Large intestine (tissue), 3 donors: ENCODE results near the gene POLR3A. TPM values are rescaled to one million over a fixed set of nuclear protein-coding genes. Genes with fewer than 3 reads are reported as not detected.
"Not testable (repeated sequence)": the region's sequence is repeated elsewhere in the genome, so short reads cannot be mapped to it uniquely, and the experiment has no call there.

Experiments used
- DNase-seq, 2 donors: peaks; one replicate each; pipeline versions ENCODE4 v3.0.0 to v3.0.0-alpha.2; 2013
- H3K27ac ChIP-seq: one replicate; pipeline ENCODE4 v1.5.1; 2013; ENCODE audit warnings: low read length
- H3K27me3 ChIP-seq: 2 replicates; pipeline ENCODE4 v1.6.1; 2013; ENCODE audit warnings: low read length; ENCODE audit not compliant: control insufficient read depth, insufficient read depth
- H3K36me3 ChIP-seq: 2 replicates; pipeline ENCODE4 v1.6.1; 2013; ENCODE audit warnings: low read length; ENCODE audit not compliant: control insufficient read depth, insufficient read depth
- H3K4me1 ChIP-seq: one replicate; pipeline ENCODE4 v1.6.1; 2013; ENCODE audit warnings: low read length; ENCODE audit not compliant: control insufficient read depth, insufficient read depth
- H3K4me3 ChIP-seq: one replicate; pipeline ENCODE4 v1.5.1; 2013; ENCODE audit warnings: low read length
- H3K9me3 ChIP-seq: one replicate; pipeline ENCODE4 v1.6.1; 2013; ENCODE audit warnings: mild to moderate bottlenecking, low read depth, low read length, moderate library complexity; ENCODE audit not compliant: control insufficient read depth
- WGBS: methylation state at CpG from one replicate; pipeline ENCODE4 v1.1.5; 2013; ENCODE audit warnings: low lambda C conversion rate; ENCODE audit not compliant: insufficient coverage; 5-methylcytosine and 5-hydroxymethylcytosine counted together
- polyA plus RNA-seq: library from polyadenylated mRNA; unstranded; fragments of 120-200 nt; gene quantifications from one replicate; pipeline ENCODE4 v1.2.1, GENCODE V29; 2013

POLR3A gene
- polyA plus RNA-seq, 1 donor: 14.1 TPM

GRCh38 chr10:78002541-78003288, 26.6 kb downstream of the POLR3A start:
- DNase-seq: no peak
- H3K9me3 ChIP-seq: no peaks in the 10 kb centered on the region
- no peak overlapping the region for H3K27ac ChIP-seq
- no CpG with 5 or more reads among the region's 4 CpGs for WGBS
- no peak overlapping the region for H3K4me3 ChIP-seq
- H3K27me3 ChIP-seq: no peaks in the 10 kb centered on the region
- H3K36me3 ChIP-seq: peaks cover 71% of the 10 kb centered on the region
- no peaks in the 10 kb centered on the region for H3K4me1 ChIP-seq

GRCh38 chr10:78000956-78001472, 28.3 kb downstream of the POLR3A start:
- H3K36me3 ChIP-seq: peaks cover 58% of the 10 kb centered on the region
- no CpG with 5 or more reads among the region's 6 CpGs for WGBS
- no peaks in the 10 kb centered on the region for H3K9me3 ChIP-seq
- no peaks in the 10 kb centered on the region for H3K27me3 ChIP-seq
- DNase-seq: no peak
- H3K4me3 ChIP-seq: no peak overlapping the region
- H3K27ac ChIP-seq: no peak overlapping the region
- no peaks in the 10 kb centered on the region for H3K4me1 ChIP-seq

- Histone ChIP-seq H3K4me3 (no peak overlapping the region), H3K27ac (no peak overlapping the region), H3K4me1 (no peaks in the 10 kb centered on the region), H3K9me3 (no peaks in the 10 kb centered on the region), H3K36me3 (peaks cover 52% of the 10 kb centered on the region), H3K27me3 (no peaks in the 10 kb centered on the region)
- no peak for DNase-seq
Observed at GRCh38 chr10:78000206-78000605, 29.1 kb downstream of the POLR3A start.

GRCh38 chr10:77998780-77999179, 30.5 kb downstream of the POLR3A start:
- H3K4me3 ChIP-seq, H3K27me3 ChIP-seq, H3K27ac ChIP-seq, H3K9me3 ChIP-seq, DNase-seq, H3K4me1 ChIP-seq: not testable (repeated sequence)
- no CpG with 5 or more reads among the region's 5 CpGs for WGBS
- H3K36me3 ChIP-seq: peaks cover 45% of the 10 kb centered on the region

GRCh38 chr10:77993620-77994019, 35.7 kb downstream of the POLR3A start:
- no peak for DNase-seq
- no peaks in the 10 kb centered on the region for H3K27me3 ChIP-seq
- no peak overlapping the region for H3K4me3 ChIP-seq
- no peaks in the 10 kb centered on the region for H3K4me1 ChIP-seq
- WGBS: no CpG with 5 or more reads among the region's 3 CpGs
- peaks cover 54% of the 10 kb centered on the region for H3K36me3 ChIP-seq
- H3K27ac ChIP-seq: no peak overlapping the region
- H3K9me3 ChIP-seq: no peaks in the 10 kb centered on the region

GRCh38 chr10:77989081-77989724, 40.1 kb downstream of the POLR3A start:
- H3K27ac ChIP-seq: no peak overlapping the region
- no peaks in the 10 kb centered on the region for H3K9me3 ChIP-seq
- no peak overlapping the region for H3K4me3 ChIP-seq
- DNase-seq: peak in 1 of 2 donors; percentile 21
- H3K4me1 ChIP-seq: no peaks in the 10 kb centered on the region
- peaks cover 92% of the 10 kb centered on the region for H3K36me3 ChIP-seq
- no CpG with 5 or more reads among the region's 11 CpGs for WGBS
- no peaks in the 10 kb centered on the region for H3K27me3 ChIP-seq

- no peak overlapping the region for H3K4me3 ChIP-seq
- H3K27ac ChIP-seq: no peak overlapping the region
- no CpG with 5 or more reads among the region's 7 CpGs for WGBS
- DNase-seq: no peak
- H3K27me3 ChIP-seq: no peaks in the 10 kb centered on the region
- no peaks in the 10 kb centered on the region for H3K4me1 ChIP-seq
- no peaks in the 10 kb centered on the region for H3K9me3 ChIP-seq
- H3K36me3 ChIP-seq: peaks cover 92% of the 10 kb centered on the region
Observed at GRCh38 chr10:77987671-77988255, 41.6 kb downstream of the POLR3A start.

GRCh38 chr10:77984986-77985385, 44.3 kb downstream of the POLR3A start:
- no peak for DNase-seq
- Histone ChIP-seq H3K27me3 (no peaks in the 10 kb centered on the region), H3K4me1 (no peaks in the 10 kb centered on the region), H3K27ac (no peak overlapping the region), H3K9me3 (no peaks in the 10 kb centered on the region), H3K4me3 (no peak overlapping the region), H3K36me3 (peaks cover 90% of the 10 kb centered on the region)
- no CpG with 5 or more reads among the region's 4 CpGs for WGBS

- peaks cover 90% of the 10 kb centered on the region for H3K36me3 ChIP-seq
Observed at GRCh38 chr10:77983384-77984341, 45.7 kb downstream of the POLR3A start.

GRCh38 chr10:77981281-77981680, 48.0 kb downstream of the POLR3A start:
- Histone ChIP-seq H3K4me1 (no peaks in the 10 kb centered on the region), H3K27ac (no peak overlapping the region), H3K36me3 (peaks cover 92% of the 10 kb centered on the region), H3K4me3 (no peak overlapping the region), H3K27me3 (no peaks in the 10 kb centered on the region), H3K9me3 (no peaks in the 10 kb centered on the region)
- WGBS: 100% methylated on average over 1 of the region's 13 CpGs
- no peak for DNase-seq

More at GRCh38 chr10:77983384-77984341, 45.7 kb downstream of the POLR3A start:
- no peak overlapping the region for H3K4me3 ChIP-seq
- H3K27ac ChIP-seq: no peak overlapping the region
- no peaks in the 10 kb centered on the region for H3K9me3 ChIP-seq
- DNase-seq: no peak
- H3K27me3 ChIP-seq: no peaks in the 10 kb centered on the region
- WGBS: 94% methylated on average over 3 of the region's 16 CpGs
- no peaks in the 10 kb centered on the region for H3K4me1 ChIP-seq
